ENCODE measurements around the gene CYP26A1.

CYP26A1 gene

GRCh38 chr10:93081834-93082233, 8.1 kb downstream of the CYP26A1 start:
- Histone ChIP-seq H3K9me3 (ENCODE audit: control insufficient read depth in 2 of 2, low read length in 2 of 2) (no peaks in the 10 kb centered on the region), H3K9ac (ENCODE audit: low read length in 2 of 2) (no peak overlapping the region), H3K36me3 (ENCODE audit: control insufficient read depth in 2 of 2, insufficient read depth in 2 of 2, low read length in 2 of 2) (no peaks in the 10 kb centered on the region), H3K27ac (ENCODE audit: low read length) (no peak overlapping the region), H3K4me3 (ENCODE audit: low read length in 2 of 2) (no peak overlapping the region), H3K27me3 (ENCODE audit: control insufficient read depth in 1 of 2, insufficient read depth in 2 of 2, low read length in 2 of 2) (peaks cover 7 to 14% of the 10 kb centered on the region in 2 donors), H3K4me1 (ENCODE audit: control insufficient read depth, insufficient read depth, low read length) (no peaks in the 10 kb centered on the region)

- Histone ChIP-seq H3K4me1 (ENCODE audit: control insufficient read depth, insufficient read depth, low read length) (no peaks in the 10 kb centered on the region), H3K36me3 (ENCODE audit: control insufficient read depth in 2 of 2, insufficient read depth in 2 of 2, low read length in 2 of 2) (no peaks in the 10 kb centered on the region), H3K9ac (ENCODE audit: low read length in 2 of 2) (no peak overlapping the region), H3K4me3 (ENCODE audit: low read length in 2 of 2) (no peak overlapping the region), H3K9me3 (ENCODE audit: control insufficient read depth in 2 of 2, low read length in 2 of 2) (no peaks in the 10 kb centered on the region), H3K27ac (ENCODE audit: low read length) (no peak overlapping the region), H3K27me3 (ENCODE audit: control insufficient read depth in 1 of 2, insufficient read depth in 2 of 2, low read length in 2 of 2) (peaks cover 3 to 9% of the 10 kb centered on the region in 2 donors)
Observed at GRCh38 chr10:93083743-93084539, 10.2 kb downstream of the CYP26A1 start.

- peaks cover 0 to 3% of the 10 kb centered on the region in 2 donors for H3K27me3 ChIP-seq (ENCODE audit: control insufficient read depth in 1 of 2, insufficient read depth in 2 of 2, low read length in 2 of 2)
- H3K9me3 ChIP-seq (ENCODE audit: control insufficient read depth in 2 of 2, low read length in 2 of 2), result no peaks in the 10 kb centered on the region
- H3K27ac ChIP-seq (ENCODE audit: low read length), result no peak overlapping the region
- no peaks in the 10 kb centered on the region for H3K36me3 ChIP-seq (ENCODE audit: control insufficient read depth in 2 of 2, insufficient read depth in 2 of 2, low read length in 2 of 2)
- H3K9ac ChIP-seq (ENCODE audit: low read length in 2 of 2), result no peak overlapping the region
- H3K4me3 ChIP-seq (ENCODE audit: low read length in 2 of 2), result no peak overlapping the region
- H3K4me1 ChIP-seq (ENCODE audit: control insufficient read depth, insufficient read depth, low read length), result no peaks in the 10 kb centered on the region
Observed at GRCh38 chr10:93085272-93085859, 11.7 kb downstream of the CYP26A1 start.

GRCh38 chr10:93086289-93086688, 12.6 kb downstream of the CYP26A1 start:
- H3K4me3 ChIP-seq (ENCODE audit: low read length in 2 of 2), result no peak overlapping the region
- peaks cover 0 to 2% of the 10 kb centered on the region in 2 donors for H3K27me3 ChIP-seq (ENCODE audit: control insufficient read depth in 1 of 2, insufficient read depth in 2 of 2, low read length in 2 of 2)
- no peaks in the 10 kb centered on the region for H3K4me1 ChIP-seq (ENCODE audit: control insufficient read depth, insufficient read depth, low read length)
- no peak overlapping the region for H3K9ac ChIP-seq (ENCODE audit: low read length in 2 of 2)
- no peak overlapping the region for H3K27ac ChIP-seq (ENCODE audit: low read length)
- H3K36me3 ChIP-seq (ENCODE audit: control insufficient read depth in 2 of 2, insufficient read depth in 2 of 2, low read length in 2 of 2), result no peaks in the 10 kb centered on the region
- no peaks in the 10 kb centered on the region for H3K9me3 ChIP-seq (ENCODE audit: control insufficient read depth in 2 of 2, low read length in 2 of 2)

GRCh38 chr10:93087846-93088245, 14.2 kb downstream of the CYP26A1 start:
- H3K27me3 ChIP-seq (ENCODE audit: control insufficient read depth in 1 of 2, insufficient read depth in 2 of 2, low read length in 2 of 2), result peaks cover 0 to 2% of the 10 kb centered on the region in 2 donors
- H3K36me3 ChIP-seq (ENCODE audit: control insufficient read depth in 2 of 2, insufficient read depth in 2 of 2, low read length in 2 of 2), result no peaks in the 10 kb centered on the region
- no peak overlapping the region for H3K27ac ChIP-seq (ENCODE audit: low read length)
- no peak overlapping the region for H3K9ac ChIP-seq (ENCODE audit: low read length in 2 of 2)
- H3K4me3 ChIP-seq (ENCODE audit: low read length in 2 of 2), result no peak overlapping the region
- H3K9me3 ChIP-seq (ENCODE audit: control insufficient read depth in 2 of 2, low read length in 2 of 2), result no peaks in the 10 kb centered on the region
- H3K4me1 ChIP-seq (ENCODE audit: control insufficient read depth, insufficient read depth, low read length), result no peaks in the 10 kb centered on the region

- no peaks in the 10 kb centered on the region for H3K4me1 ChIP-seq (ENCODE audit: control insufficient read depth, insufficient read depth, low read length)
- peaks cover 0 to 2% of the 10 kb centered on the region in 2 donors for H3K27me3 ChIP-seq (ENCODE audit: control insufficient read depth in 1 of 2, insufficient read depth in 2 of 2, low read length in 2 of 2)
- no peaks in the 10 kb centered on the region for H3K9me3 ChIP-seq (ENCODE audit: control insufficient read depth in 2 of 2, low read length in 2 of 2)
- no peaks in the 10 kb centered on the region for H3K36me3 ChIP-seq (ENCODE audit: control insufficient read depth in 2 of 2, insufficient read depth in 2 of 2, low read length in 2 of 2)
- no peak overlapping the region for H3K27ac ChIP-seq (ENCODE audit: low read length)
- no peak overlapping the region for H3K4me3 ChIP-seq (ENCODE audit: low read length in 2 of 2)
- H3K9ac ChIP-seq (ENCODE audit: low read length in 2 of 2), result no peak overlapping the region
Observed at GRCh38 chr10:93088466-93088865, 14.8 kb downstream of the CYP26A1 start.

GRCh38 chr10:93090619-93091018, 16.9 kb downstream of the CYP26A1 start:
- H3K27ac ChIP-seq (ENCODE audit: low read length), result no peak overlapping the region
- no peaks in the 10 kb centered on the region for H3K36me3 ChIP-seq (ENCODE audit: control insufficient read depth in 2 of 2, insufficient read depth in 2 of 2, low read length in 2 of 2)
- H3K4me1 ChIP-seq (ENCODE audit: control insufficient read depth, insufficient read depth, low read length), result no peaks in the 10 kb centered on the region
- peaks cover 0 to 2% of the 10 kb centered on the region in 2 donors for H3K27me3 ChIP-seq (ENCODE audit: control insufficient read depth in 1 of 2, insufficient read depth in 2 of 2, low read length in 2 of 2)
- H3K4me3 ChIP-seq (ENCODE audit: low read length in 2 of 2), result no peak overlapping the region
- H3K9me3 ChIP-seq (ENCODE audit: control insufficient read depth in 2 of 2, low read length in 2 of 2), result no peaks in the 10 kb centered on the region
- no peak overlapping the region for H3K9ac ChIP-seq (ENCODE audit: low read length in 2 of 2)

GRCh38 chr10:93091960-93092359, 18.3 kb downstream of the CYP26A1 start:
- H3K36me3 ChIP-seq (ENCODE audit: control insufficient read depth in 2 of 2, insufficient read depth in 2 of 2, low read length in 2 of 2), result no peaks in the 10 kb centered on the region
- H3K27ac ChIP-seq (ENCODE audit: low read length), result no peak overlapping the region
- H3K27me3 ChIP-seq (ENCODE audit: control insufficient read depth in 1 of 2, insufficient read depth in 2 of 2, low read length in 2 of 2), result peaks cover 0 to 2% of the 10 kb centered on the region in 2 donors
- no peaks in the 10 kb centered on the region for H3K4me1 ChIP-seq (ENCODE audit: control insufficient read depth, insufficient read depth, low read length)
- no peak overlapping the region for H3K4me3 ChIP-seq (ENCODE audit: low read length in 2 of 2)
- no peak overlapping the region for H3K9ac ChIP-seq (ENCODE audit: low read length in 2 of 2)
- no peaks in the 10 kb centered on the region for H3K9me3 ChIP-seq (ENCODE audit: control insufficient read depth in 2 of 2, low read length in 2 of 2)

- no peaks in the 10 kb centered on the region for H3K4me1 ChIP-seq (ENCODE audit: control insufficient read depth, insufficient read depth, low read length)
- peaks cover 0 to 2% of the 10 kb centered on the region in 2 donors for H3K27me3 ChIP-seq (ENCODE audit: control insufficient read depth in 1 of 2, insufficient read depth in 2 of 2, low read length in 2 of 2)
- H3K9ac ChIP-seq (ENCODE audit: low read length in 2 of 2), result no peak overlapping the region
- H3K4me3 ChIP-seq (ENCODE audit: low read length in 2 of 2), result no peak overlapping the region
- H3K27ac ChIP-seq (ENCODE audit: low read length), result no peak overlapping the region
- no peaks in the 10 kb centered on the region for H3K9me3 ChIP-seq (ENCODE audit: control insufficient read depth in 2 of 2, low read length in 2 of 2)
- no peaks in the 10 kb centered on the region for H3K36me3 ChIP-seq (ENCODE audit: control insufficient read depth in 2 of 2, insufficient read depth in 2 of 2, low read length in 2 of 2)
Observed at GRCh38 chr10:93095225-93095624, 21.5 kb downstream of the CYP26A1 start.

- Histone ChIP-seq H3K27ac (ENCODE audit: low read length) (no peak overlapping the region), H3K27me3 (ENCODE audit: control insufficient read depth in 1 of 2, insufficient read depth in 2 of 2, low read length in 2 of 2) (no peaks in the 10 kb centered on the region), H3K4me1 (ENCODE audit: control insufficient read depth, insufficient read depth, low read length) (no peaks in the 10 kb centered on the region), H3K9ac (ENCODE audit: low read length in 2 of 2) (no peak overlapping the region), H3K36me3 (ENCODE audit: control insufficient read depth in 2 of 2, insufficient read depth in 2 of 2, low read length in 2 of 2) (no peaks in the 10 kb centered on the region), H3K4me3 (ENCODE audit: low read length in 2 of 2) (no peak overlapping the region), H3K9me3 (ENCODE audit: control insufficient read depth in 2 of 2, low read length in 2 of 2) (no peaks in the 10 kb centered on the region)
Observed at GRCh38 chr10:93096901-93097300, 23.2 kb downstream of the CYP26A1 start.

GRCh38 chr10:93097386-93097785, 23.7 kb downstream of the CYP26A1 start:
- Histone ChIP-seq H3K9me3 (ENCODE audit: control insufficient read depth in 2 of 2, low read length in 2 of 2) (no peaks in the 10 kb centered on the region), H3K27ac (ENCODE audit: low read length) (no peak overlapping the region), H3K36me3 (ENCODE audit: control insufficient read depth in 2 of 2, insufficient read depth in 2 of 2, low read length in 2 of 2) (no peaks in the 10 kb centered on the region), H3K4me1 (ENCODE audit: control insufficient read depth, insufficient read depth, low read length) (no peaks in the 10 kb centered on the region), H3K27me3 (ENCODE audit: control insufficient read depth in 1 of 2, insufficient read depth in 2 of 2, low read length in 2 of 2) (no peaks in the 10 kb centered on the region), H3K9ac (ENCODE audit: low read length in 2 of 2) (no peak overlapping the region), H3K4me3 (ENCODE audit: low read length in 2 of 2) (no peak overlapping the region)

Data from stomach smooth muscle (tissue), 2 donors.